Inferior parietal cortex (tissue), 1 donor: ENCODE results near the gene PTHLH.
A peak's percentile ranks its signal among the peaks of the same experiment; 100 is the strongest.

Experiments
- DNase-seq: peaks from one replicate; pipeline ENCODE4 v3.0.0-alpha.2; 2016; ENCODE audit errors: extremely low spot score

PTHLH gene

DNA sequence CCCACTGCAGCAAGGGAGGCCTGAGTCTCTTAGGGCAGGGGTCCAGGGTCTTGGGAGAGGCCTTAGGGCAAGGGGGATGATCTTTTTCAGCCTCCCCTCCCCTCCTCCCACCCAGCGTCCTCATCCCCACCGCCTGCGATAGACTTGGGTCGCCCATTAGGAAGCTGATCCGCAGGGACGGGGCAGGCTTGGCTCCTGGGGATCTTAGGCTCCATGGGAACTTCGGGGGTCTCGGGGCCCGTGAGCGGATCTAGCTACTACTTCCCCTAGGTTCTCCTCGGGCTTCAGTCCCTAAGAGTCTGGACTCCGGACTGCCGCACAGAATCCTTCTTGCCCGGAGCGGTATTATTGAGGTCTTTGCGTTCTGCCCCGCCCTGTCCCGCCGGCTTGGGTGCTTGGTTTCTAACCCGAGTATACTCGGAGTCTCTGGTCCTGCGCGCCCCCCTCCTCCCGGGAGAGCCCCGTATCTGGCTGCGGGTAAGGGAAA lies 2.2 kb upstream of the PTHLH start:
- no peak for DNase-seq

DNA sequence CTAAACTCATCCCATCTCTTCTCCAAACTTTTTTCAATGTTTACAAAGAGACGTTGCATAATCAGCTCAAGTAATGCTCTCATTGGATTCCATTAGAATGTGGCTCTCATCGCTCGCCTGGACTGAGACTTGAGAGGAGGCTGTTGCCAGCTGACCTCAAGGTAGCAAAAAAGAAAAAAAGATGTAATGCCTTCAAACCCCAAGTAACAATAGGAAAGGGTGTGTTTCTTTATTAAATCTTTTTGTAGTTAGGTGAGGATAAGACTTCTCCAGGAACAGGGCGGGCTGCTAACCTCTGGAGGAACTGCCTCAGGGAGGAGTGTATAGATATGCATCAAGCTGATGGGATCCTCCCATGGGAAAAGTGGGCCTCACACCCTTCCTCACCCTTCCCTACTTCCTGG lies 956 bp upstream of the PTHLH start:
- DNase-seq = no peak

DNA sequence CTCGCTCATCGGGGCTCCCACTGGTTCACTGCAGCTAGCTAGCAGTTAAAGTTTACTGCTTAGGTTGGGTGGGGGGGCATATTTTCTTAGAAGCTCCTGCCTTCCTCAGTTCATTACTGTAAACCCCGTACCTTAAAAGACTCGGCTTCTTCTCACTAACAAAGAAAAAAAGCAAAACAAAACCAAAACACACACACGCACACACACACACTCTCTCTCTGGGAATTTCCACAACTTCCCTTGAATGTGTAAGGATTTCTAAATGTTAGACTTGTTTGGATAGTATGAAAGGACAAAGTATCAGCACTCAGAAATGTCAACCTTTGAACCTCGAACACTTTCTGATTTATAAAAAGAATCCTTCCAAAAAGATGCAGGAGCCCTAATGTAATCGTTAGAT lies 927 bp downstream of the PTHLH start:
- no peak for DNase-seq

DNA sequence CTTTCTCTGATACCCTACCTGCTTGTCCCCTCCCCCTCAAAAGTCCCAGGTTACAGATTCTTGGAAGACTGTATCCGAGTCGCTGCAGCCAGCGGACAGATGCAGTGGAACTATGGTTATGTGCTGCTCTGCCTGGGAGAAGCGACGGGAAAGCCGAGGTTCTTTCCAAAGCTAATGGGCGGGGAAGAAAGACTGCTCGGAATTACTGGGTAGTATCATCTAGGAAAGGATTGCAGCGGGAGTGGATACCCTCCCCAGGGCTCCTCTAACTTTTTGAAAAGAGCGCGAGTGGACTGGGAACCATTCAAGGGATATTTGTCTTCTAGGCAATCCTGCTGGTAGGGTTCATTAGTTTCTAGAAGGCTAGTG lies 1.4 kb downstream of the PTHLH start:
- DNase-seq = no peak

DNA sequence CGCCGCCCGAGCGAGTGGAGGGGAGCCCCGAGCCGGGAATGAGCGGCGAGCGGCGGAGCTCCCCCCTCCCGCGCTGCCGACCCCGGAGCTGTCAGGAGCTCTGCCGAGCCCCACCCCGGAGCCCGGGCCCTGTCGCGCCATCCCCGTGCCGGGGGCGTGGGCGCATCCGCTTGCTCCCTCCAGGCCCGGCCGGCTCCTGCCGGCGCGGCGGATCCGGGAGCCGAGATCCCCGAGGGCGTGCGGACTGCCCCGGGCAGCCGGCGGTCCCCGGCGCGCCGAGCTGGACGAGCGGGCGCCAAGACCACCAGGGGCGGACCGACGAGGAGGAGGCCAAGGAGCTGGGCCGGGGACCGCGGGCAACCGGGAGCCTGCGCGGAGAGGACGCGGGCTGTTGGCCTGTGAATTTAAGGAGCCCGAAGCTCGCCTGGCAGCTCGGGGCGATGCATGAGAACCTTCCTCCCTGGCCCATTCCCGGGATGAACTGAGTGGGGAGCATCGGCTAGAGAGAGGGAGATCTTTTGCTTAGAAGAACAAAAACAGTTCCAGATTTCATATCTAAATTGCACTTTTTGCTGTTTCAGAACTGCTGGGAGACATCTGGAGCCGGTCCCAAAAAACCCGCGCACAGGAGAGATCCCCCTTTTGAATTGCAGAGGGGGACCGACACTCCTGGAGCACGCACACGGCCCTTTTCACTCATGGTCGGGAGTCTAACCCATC lies 2.0 kb downstream of the PTHLH start:
- no peak for DNase-seq

DNA sequence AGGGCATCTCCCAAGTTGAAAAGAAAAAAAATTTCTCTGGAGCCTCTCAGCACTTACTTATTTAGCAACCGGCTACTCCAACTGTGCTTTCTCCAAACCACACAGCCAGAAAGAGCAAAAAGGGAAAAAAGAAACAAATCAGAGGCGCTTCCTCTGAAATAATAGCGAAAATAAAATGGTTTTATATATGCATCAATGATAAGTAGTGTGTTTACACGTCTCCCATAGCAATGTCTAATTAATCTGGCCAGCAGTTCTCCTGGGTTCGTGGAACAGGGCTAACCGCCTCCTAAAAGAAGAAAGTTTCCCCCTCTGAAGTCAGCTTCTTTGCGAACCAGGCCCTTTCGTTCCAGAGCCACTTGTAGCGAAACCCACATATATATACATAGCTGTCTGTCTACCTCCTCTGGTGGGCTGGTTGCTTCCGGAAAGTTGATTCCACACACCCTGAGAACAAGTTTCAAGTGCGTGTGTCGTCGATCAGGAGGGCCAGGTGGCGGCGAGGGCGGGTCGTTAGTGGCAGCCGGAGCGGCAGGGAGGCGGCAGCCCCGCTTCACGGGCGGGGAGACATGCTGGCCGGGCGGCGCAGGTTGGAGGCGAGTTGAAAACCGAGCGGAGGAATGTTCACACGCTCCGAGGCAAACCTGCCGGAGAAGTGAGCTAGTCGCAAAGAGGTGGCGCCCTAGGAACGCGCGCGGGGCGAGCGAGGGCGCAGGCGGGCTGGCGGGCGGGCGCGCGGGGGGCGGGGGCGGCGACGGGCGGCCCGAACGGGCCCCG lies 2.7 kb downstream of the PTHLH start:
- DNase-seq = peak; percentile 17

GRCh38 chr12:27968972-27969623 lies 3.4 kb downstream of the PTHLH start:
- peak; percentile 10 for DNase-seq

DNA sequence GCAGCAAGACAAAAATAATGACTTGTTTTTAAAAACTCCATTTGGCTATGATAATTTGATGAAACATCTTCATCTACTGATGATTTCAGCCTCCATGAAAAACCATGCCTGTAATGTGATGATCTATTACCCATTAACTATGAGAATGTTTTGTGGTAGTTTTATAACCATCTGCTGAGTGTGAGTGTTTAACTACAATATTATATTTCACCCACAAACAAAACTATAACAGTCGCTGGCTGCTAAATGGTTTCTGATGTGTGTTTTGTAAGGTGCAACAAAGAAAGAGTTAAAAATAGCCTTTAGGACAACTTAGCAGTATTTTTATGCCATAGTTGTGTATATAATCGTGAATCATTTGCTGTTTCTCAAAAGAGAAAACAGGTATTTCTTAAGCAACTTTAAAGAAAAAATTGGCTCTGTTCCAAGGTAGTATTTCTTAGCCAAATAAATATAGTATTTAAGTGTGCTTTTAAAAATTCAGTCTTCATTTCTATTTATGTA lies 4.9 kb downstream of the PTHLH start:
- DNase-seq = no peak

DNA sequence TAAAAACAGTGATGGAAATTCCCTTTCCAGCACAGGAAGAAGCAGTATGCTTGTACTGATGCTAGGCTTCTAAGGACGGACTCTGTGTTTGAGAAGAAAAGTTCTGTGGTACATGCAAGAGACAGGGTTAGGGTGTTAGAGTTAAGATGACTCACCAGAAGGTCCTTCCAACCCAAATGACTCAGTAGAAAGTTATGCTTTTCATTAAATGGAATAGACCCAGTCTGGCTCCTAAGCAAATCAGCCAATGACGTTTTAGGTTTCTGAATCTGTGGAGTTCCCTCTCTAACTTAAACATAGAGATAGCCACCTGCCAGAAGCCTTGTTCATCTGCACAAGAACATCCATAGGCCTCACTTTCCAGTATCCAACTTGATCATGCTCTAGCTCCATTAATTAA lies 5.7 kb downstream of the PTHLH start:
- no peak for DNase-seq

- DNase-seq = no peak
Observed at GRCh38 chr12:27965966-27966365, 6.6 kb downstream of the PTHLH start.

DNA sequence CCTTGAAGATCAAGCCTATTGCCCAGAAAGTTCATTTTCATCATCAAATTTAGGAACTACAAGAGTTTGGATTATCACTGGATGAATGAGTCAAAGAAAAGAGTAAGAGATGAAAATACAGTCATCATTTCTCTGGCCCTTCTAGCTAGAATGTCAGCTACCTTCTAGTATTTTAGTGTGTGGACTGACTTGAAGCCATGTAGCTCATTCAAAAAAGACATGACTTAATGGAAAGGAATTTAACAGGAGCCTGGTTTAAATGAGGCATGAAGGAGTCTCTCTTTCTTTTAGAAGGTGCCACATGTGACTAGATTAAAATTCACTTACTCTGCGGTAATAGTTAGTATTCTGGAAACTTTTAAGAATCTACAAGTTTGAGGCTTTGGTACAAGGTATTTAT lies 7.1 kb downstream of the PTHLH start:
- no peak for DNase-seq

GRCh38 chr12:27964123-27964522 lies 8.4 kb downstream of the PTHLH start:
- DNase-seq = no peak

- DNase-seq = no peak
Observed at GRCh38 chr12:27960821-27961220, 11.7 kb downstream of the PTHLH start.

GRCh38 chr12:27958675-27959074 lies 13.9 kb downstream of the PTHLH start:
- no peak for DNase-seq

GRCh38 chr12:27957366-27957765 lies 15.2 kb downstream of the PTHLH start:
- no peak for DNase-seq

- DNase-seq = no peak
Observed at GRCh38 chr12:27953817-27954216, 18.7 kb downstream of the PTHLH start.

GRCh38 chr12:27953348-27953747 lies 19.2 kb downstream of the PTHLH start:
- DNase-seq = no peak

DNA sequence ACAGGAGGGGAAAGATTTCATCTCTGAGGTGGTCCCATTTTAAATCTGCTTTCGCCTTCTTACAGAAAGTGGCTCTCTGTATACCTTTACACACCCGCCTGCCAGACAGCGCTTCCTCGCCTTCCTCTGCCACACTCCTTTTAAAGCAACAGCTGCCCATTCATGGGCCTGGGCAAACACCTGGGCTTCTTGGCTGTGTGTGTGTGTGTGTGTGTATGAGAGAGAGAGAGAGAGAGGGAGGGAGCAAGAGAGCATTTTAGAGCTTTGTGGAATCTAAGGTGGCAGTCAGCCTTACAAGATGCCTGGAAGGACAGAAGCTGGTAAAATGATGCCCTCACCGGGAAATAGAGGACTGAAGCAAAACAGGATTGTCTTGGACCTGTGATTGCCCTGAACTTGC lies 20.0 kb downstream of the PTHLH start:
- no peak for DNase-seq

GRCh38 chr12:27951898-27952297 lies 20.6 kb downstream of the PTHLH start:
- DNase-seq = no peak

DNA sequence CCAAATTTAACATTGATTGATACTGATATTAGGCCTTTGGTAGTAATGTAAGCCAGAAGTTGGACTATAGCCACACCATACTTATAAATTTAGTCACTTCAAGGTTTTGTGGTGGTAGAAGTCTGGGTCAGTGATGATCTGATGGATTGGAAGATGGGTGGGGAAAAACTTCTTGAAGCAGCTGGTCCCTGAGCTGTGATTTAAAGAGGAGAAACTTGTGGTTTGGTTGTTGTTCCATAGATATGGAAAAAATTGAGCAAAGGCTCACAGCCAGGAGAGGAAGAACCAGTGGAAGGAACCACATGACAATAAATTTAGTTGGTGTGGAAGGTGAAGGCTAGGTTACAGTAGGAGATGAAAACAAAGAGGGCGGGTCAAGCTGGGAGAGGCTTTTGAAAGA lies 26.1 kb downstream of the PTHLH start:
- no peak for DNase-seq

GRCh38 chr12:27940756-27941402 lies 31.7 kb downstream of the PTHLH start:
- peak; percentile 69 for DNase-seq

GRCh38 chr12:27940245-27940644 lies 32.3 kb downstream of the PTHLH start:
- DNase-seq = no peak
